Kidney (tissue), 14 donors: Measurements from ENCODE around the gene GRB10. TPM values are rescaled to one million over a fixed set of nuclear protein-coding genes. Genes with fewer than 3 reads are reported as not detected.
A peak's percentile ranks its signal among the peaks of the same experiment; 100 is the strongest.

ENCODE experiments used
- DNase-seq, 5 donors: peaks; one replicate each; pipeline ENCODE4 v3.0.0-alpha.2; 2013 to 2020
- FAIRE-seq: peaks from 2 replicates; lab custom pipeline; 2012; peaks lifted over from hg19 to GRCh38; lab: Jason Lieb, UNC
- H3K27ac ChIP-seq, 2 donors: one replicate each; pipeline ENCODE4 v1.7.0; 2013; ENCODE audit warnings: low read depth in 2 of 2, low read length in 2 of 2, inconsistent platforms in 1 of 2
- H3K27me3 ChIP-seq: one replicate; pipeline ENCODE4 v1.7.1; 2013; ENCODE audit warnings: low read length, inconsistent platforms; ENCODE audit not compliant: control insufficient read depth, insufficient read depth
- H3K36me3 ChIP-seq, 3 donors: one replicate each; pipeline versions ENCODE4 v1.7.0 to v1.7.1; 2013; ENCODE audit warnings: low read length in 3 of 3, control low read depth in 1 of 3, inconsistent platforms in 1 of 3; ENCODE audit not compliant: insufficient read depth in 3 of 3, control insufficient read depth in 2 of 3
- H3K4me1 ChIP-seq, 3 donors: one replicate each; pipeline versions ENCODE4 v1.7.0 to v1.7.1; 2013; ENCODE audit warnings: low read length in 3 of 3, inconsistent platforms in 1 of 3, low read depth in 1 of 3; ENCODE audit not compliant: control insufficient read depth in 2 of 3, insufficient read depth in 2 of 3
- H3K4me3 ChIP-seq, 3 donors: one replicate each; pipeline versions ENCODE4 v1.7.0 to v1.8.1; 2013; ENCODE audit warnings: low read length in 3 of 3, control low read depth in 1 of 3, inconsistent platforms in 1 of 3
- H3K9ac ChIP-seq, 3 donors: one replicate each; pipeline versions ENCODE4 v1.7.0 to v1.7.1; 2013; ENCODE audit warnings: low read length in 3 of 3, control low read depth in 1 of 3, inconsistent platforms in 1 of 3
- H3K9me3 ChIP-seq, 3 donors: one replicate each; pipeline versions ENCODE4 v1.7.0 to v1.7.1; 2013; ENCODE audit warnings: low read length in 3 of 3, control low read depth in 1 of 3, inconsistent platforms in 1 of 3; ENCODE audit not compliant: control insufficient read depth in 2 of 3, insufficient read depth in 1 of 3
- CTCF ChIP-seq: IDR thresholded peaks from 3 replicates; pipeline ENCODE4 v1.5.1; 2012; ENCODE audit warnings: mild to moderate bottlenecking, moderate library complexity, borderline replicate concordance; ENCODE audit not compliant: insufficient read depth; ENCODE audit errors: extremely low read depth
- intact Hi-C: fragments of 100-400 bp; cut with DNase I; formaldehyde crosslinking; loops from one replicate; pipeline ENCODE4 v1.11.1; 2022
- polyA plus RNA-seq: library from polyadenylated mRNA; stranded (reverse); fragments of 350-450 nt; fragmentation: Illumina TruSeq; extraction: RNeasy Lipid Tissue Mini Kit (QIAGEN cat#74804); gene quantifications from one replicate; pipeline ENCODE4 v1.2.3, GENCODE V29; 2014; ENCODE audit warnings: low read depth, low replicate concordance; ENCODE audit not compliant: insufficient read depth
- total RNA-seq: library from RNA; stranded (reverse); fragmentation: NEBNext Ultra II Directional; extraction: Animal tissue kit (Norgen Biotek cat#: 25700); gene quantifications from one replicate; pipeline ENCODE4 v1.2.1, GENCODE V29; 2021
- donor health status: control.
- donor health status: control.
- donor health status: control.
- donor health status: control.
- donor health status: control.
- donor health status: DM: yes; HTN: yes; CAD: no.
- donor health status: Normal renal cell carcinoma (clear cell type).

The GRB10 gene
- total and polyA plus RNA-seq, 2 donors from 2014 or later = 32.3 to 57.8 TPM

- no peak for TF ChIP-seq CTCF
- intact Hi-C loops = no loop called here
- H3K36me3 ChIP-seq = peaks cover 0 to 8% (median 6%) of the 10 kb centered on the region in 3 donors
- no peak overlapping the region for H3K4me3 ChIP-seq
- no peaks in the 10 kb centered on the region for H3K9me3 ChIP-seq
- FAIRE-seq = no peak
- H3K9ac ChIP-seq = no peak overlapping the region
- no peaks in the 10 kb centered on the region for H3K27me3 ChIP-seq
- peaks cover 0 to 38% (median 34%) of the 10 kb centered on the region in 3 donors for H3K4me1 ChIP-seq
- peak overlapping the region in 1 of 2 donors; percentile 67 for H3K27ac ChIP-seq
- DNase-seq = no peak
Observed at GRCh38 chr7:50676079-50676478, 106.6 kb downstream of the GRB10 start.

GRCh38 chr7:50674896-50675835 lies 107.5 kb downstream of the GRB10 start:
- peak in 3 of 5 donors; percentile 44 to 48 (median 46) for DNase-seq
- Histone ChIP-seq H3K9ac (no peak overlapping the region), H3K27ac (peak overlapping the region in 1 of 2 donors; percentile 10), H3K27me3 (no peaks in the 10 kb centered on the region), H3K9me3 (no peaks in the 10 kb centered on the region), H3K36me3 (peaks cover 0 to 8% (median 6%) of the 10 kb centered on the region in 3 donors), H3K4me1 (peaks cover 0 to 34% (median 29%) of the 10 kb centered on the region in 3 donors), H3K4me3 (no peak overlapping the region)
- intact Hi-C loops = no loop called here
- no peak for TF ChIP-seq CTCF
- no peak for FAIRE-seq

- FAIRE-seq (no peak), DNase-seq (no peak)
- H3K27me3 ChIP-seq = no peaks in the 10 kb centered on the region
- H3K36me3 ChIP-seq = peaks cover 0 to 16% (median 9%) of the 10 kb centered on the region in 3 donors
- H3K4me3 ChIP-seq = no peak overlapping the region
- intact Hi-C loops = no loop called here
- peaks cover 0 to 31% (median 25%) of the 10 kb centered on the region in 3 donors for H3K4me1 ChIP-seq
- no peak overlapping the region for H3K9ac ChIP-seq
- H3K27ac ChIP-seq = peak overlapping the region in 1 of 2 donors; percentile 4
- no peak for TF ChIP-seq CTCF
- no peaks in the 10 kb centered on the region for H3K9me3 ChIP-seq
Observed at GRCh38 chr7:50674299-50674698, 108.4 kb downstream of the GRB10 start.
